ENCODE results near the gene SEMA3F.

DNA sequence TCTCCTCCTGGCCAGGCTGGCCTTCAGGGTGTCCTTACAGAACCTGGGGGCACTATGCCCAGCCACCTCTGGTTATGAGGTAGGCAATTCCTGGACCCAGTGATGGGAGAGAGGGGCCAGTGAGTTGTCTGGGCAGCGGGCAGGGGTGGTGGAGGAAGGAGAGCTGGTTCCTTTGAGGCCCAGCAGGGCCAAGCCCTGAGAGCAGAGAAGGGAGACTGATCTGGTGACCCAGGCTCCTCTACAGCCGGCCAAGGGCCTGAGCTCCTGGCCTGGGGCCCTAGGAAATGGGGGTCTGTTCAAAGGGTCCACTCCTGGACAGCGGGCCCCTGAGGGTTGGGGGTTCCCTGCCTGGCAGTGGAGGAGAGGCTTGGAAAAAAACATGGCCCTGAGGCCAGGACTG is 57.8 kb downstream of the SEMA3F start:
- TF ChIP-seq EZH2 (IDR thresholded peaks at IDR 0.05; ENCODE audit: borderline replicate concordance, low read depth, low read length, severe bottlenecking), result no peak
- TF ChIP-seq, protein P1, sequence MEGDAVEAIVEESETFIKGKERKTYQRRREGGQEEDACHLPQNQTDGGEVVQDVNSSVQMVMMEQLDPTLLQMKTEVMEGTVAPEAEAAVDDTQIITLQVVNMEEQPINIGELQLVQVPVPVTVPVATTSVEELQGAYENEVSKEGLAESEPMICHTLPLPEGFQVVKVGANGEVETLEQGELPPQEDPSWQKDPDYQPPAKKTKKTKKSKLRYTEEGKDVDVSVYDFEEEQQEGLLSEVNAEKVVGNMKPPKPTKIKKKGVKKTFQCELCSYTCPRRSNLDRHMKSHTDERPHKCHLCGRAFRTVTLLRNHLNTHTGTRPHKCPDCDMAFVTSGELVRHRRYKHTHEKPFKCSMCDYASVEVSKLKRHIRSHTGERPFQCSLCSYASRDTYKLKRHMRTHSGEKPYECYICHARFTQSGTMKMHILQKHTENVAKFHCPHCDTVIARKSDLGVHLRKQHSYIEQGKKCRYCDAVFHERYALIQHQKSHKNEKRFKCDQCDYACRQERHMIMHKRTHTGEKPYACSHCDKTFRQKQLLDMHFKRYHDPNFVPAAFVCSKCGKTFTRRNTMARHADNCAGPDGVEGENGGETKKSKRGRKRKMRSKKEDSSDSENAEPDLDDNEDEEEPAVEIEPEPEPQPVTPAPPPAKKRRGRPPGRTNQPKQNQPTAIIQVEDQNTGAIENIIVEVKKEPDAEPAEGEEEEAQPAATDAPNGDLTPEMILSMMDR (IDR thresholded peaks at IDR 0.05; ENCODE audit: borderline replicate concordance, extremely low read depth, low read length, poor library complexity, severe bottlenecking), result no peak

Measured in DND-41 (cell line).